GM19023 (cell line): ENCODE results near the gene BRCA2.
A peak's percentile ranks its signal among the peaks of the same experiment; 100 is the strongest.

Experiments used
- ATAC-seq: cut with Tn5 transposase; IDR thresholded peaks from one replicate; pipeline ENCODE4 v1.9.1; 2021; ENCODE audit warnings: mild to moderate bottlenecking, moderate library complexity; ENCODE audit not compliant: unreplicated experiment

Gene BRCA2

DNA sequence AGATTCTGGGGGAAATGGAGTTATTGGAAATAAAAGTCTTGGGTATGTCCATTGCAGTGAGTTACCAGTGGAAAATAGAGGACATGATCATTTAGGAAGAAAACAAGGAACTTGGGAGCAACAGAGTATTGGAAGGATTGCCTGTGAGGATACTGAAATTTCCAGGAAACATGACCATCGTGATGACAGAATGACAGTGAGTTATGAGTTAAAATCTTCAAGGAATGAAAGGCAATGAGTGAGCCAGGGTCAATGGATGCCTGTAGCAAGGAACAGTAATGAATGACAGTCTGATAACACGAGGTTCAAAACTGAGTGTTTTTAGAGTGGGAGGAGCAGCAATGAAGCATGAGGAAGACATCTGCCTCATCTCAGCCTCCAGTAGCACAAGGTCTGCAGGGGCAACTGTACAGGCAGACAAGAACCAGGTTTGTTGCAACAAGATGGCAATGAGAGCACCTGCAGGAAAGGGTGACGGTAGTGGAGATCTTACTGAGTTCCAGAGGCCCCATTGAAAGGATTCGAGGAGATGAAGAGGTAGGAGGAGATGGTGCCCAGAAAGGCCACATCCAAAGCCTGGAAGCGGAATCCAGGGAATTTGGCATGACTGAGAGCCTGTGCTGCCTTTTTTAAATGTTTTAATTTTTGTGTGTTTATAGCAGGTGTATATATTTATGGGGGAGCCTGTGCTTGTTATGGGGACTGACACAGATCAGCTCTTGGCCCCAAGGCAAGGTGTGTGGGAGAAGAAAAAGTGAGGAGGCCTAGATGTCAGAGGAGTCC, 68.7 kb downstream of the BRCA2 start:
- no peak for ATAC-seq

DNA sequence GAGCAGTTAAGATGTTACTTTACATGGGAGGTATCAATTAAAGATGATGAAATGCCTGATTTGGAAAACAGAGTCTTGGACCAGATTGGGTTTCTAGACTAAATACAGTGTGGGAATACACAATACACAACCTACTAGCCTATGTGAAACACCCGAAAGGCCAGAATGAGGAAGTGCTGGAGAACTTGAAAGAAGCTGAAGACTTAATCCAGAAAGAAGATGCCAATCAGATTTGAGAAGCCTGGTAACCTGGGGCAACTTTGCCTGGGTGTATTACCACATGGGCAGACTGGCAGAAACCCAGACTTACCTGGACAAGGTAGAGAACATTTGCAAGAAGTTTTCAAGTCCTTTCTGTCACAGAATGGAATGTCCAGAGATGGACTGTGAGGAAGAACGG, 69.4 kb downstream of the BRCA2 start:
- no peak for ATAC-seq

DNA sequence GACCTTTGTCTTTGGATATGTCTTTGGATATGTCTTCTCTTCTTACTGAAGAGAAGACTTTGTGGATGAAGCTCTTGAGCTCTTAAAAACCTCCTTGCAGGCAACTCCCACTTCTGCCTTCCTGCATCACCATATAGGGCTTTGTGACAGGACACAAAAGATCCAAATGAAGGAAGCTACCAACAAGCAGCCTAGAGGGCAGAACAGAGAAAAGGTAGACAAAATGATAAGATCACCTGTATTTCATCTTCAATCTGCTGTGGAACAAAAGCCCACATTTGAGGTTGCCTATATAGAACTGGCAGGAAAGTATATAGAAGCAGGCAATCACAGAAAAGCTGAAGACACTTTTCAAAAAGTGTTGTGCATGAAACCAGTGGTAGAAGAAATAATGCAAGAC, 70.1 kb downstream of the BRCA2 start:
- ATAC-seq, result no peak

DNA sequence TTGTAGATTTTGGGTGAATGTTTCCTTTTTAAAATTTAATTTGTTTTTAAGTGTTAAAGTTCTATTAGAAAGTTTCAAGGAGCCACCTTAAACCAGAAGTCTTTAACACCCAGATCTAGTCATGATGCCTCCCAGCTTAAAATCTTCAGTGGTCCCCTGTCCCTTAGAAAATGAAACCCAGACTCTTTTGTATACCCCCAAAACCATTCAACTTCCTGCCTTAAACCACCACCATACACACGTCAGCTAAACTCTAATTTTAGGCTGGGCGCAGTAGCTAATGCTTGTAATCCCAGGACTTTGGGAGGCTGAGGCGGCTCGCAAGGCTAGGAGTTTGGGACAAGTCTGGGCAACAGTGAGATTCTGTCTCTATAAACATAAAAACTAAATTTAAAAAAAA, 74.7 kb downstream of the BRCA2 start:
- ATAC-seq, result no peak

DNA sequence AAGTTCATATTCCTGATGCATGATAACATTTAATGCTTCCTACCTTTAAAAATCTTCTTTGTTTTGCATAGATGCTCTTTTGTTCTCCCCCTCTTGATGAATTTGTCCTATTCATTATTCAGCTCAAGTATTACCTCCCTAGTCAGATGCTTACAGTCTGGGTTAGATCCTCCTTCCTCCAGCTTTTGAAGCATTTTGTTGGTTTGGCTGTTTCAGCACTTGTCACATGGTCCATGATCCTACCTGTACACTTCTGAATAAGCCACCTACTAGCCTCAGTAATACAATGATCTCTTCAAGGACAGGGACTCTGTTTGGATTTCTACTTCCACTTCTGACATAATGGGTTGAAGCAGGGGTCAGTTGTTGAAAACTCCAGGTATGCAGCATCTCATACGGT, 75.2 kb downstream of the BRCA2 start:
- ATAC-seq, result no peak

DNA sequence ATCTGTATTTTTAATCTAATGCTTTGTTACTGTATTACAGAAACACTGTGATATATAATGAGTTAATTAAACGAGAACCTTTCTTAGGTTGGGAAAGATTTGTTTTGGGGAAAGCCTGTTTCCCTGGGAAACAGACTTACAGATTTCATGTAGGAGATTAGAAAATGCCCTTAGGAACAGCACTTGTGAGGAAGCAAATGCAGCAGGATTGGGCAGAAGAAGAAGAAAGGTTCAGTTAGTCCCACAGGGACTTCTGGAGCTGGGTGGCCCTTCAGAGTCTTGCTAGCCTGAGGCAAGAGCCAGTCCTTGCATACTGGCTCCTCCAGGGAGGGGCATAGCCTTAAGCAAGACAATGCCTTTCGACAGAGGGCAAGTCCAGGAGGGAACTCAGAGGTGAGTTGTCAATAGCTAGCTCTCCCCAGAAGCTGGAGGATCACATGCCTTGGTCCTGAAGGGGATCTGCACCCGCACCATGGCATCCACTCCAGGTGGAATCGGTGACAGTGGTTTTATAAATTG, 75.9 kb downstream of the BRCA2 start:
- ATAC-seq, result no peak

DNA sequence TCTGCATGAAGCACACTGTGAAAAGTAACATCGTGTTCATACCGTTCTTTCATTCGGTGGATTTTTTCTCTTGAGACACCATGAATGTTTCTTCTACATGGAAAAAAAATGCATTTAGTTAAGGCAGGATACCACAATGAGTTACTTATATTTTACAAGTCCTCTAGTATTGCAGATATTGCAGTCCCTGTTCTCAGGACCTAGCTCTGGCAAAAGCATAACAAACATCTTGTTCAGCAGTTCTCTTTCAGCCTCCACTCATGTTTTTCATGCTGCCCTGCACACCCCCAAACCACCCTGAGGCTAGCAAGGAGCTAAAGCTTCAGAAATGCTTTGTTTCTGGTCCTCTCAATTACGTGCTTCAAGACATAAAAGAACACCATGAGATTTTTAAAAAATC, 87.8 kb downstream of the BRCA2 start:
- ATAC-seq, result no peak

DNA sequence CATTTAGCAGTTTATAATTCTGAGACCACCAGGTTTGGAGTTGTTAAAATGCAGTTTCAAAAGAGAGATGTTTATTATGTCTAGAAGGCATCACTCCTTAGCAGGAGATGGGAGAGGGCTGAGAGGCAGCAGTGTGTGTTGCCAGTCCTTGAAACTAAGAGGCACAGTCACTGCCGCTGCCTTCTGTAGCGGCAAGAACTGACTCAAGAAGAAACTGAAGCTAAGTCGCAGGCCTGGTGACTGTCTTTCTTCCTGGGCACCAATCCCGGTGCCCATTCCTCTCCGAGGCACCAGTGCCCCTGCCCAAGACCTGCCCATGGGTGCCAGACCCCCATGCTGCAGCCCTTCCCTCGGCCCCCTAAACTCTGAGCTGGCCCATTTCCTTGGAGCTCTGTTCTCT, 92.5 kb downstream of the BRCA2 start:
- ATAC-seq, result no peak

DNA sequence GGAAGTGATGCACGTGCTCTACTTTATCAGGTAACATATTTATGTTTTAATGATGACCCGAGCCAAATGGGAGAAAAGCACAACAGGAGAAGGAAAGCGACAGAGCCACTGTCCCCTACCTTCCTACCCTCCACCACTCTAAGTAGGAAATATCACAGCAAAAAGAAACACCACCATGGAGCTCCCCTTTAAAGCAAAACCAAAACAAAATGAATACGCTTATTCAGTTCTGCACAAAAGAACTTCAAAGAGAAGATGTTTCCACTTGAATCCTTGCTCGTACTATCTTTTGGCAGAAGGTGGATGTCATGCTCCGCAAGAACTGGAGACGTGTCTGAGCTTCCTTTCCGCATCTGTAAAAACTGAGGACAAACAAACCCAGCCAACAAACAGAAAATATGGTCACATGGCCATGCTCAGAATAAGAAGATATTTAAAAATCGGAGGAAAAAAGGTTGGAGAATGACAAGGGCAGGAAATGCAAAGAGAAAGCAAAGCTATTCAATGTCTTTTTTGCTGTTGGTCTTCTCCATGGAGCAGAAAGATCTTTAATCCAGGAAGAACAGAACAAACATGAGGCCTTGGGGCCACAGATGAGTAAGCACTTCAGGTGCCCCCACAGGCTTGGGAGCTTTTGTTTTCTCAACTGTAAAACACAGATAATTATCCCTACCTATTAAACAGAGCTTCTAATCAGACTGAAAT, 93.1 kb downstream of the BRCA2 start:
- ATAC-seq, result no peak

DNA sequence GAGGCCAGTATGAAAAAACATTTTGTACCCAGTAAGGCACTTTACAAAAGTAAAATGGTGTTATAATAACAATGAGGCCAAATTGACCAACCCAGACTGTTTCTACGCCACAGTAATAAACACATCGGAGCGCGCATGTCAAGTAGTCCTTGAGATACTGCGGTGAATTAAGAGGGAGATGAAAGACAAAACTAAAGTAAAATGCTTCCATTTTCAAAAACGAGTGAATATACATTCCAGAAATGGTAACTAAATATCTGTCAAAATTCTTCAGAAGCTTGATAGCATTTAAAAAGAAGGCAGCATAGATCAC, 93.6 kb downstream of the BRCA2 start:
- ATAC-seq, result no peak

DNA sequence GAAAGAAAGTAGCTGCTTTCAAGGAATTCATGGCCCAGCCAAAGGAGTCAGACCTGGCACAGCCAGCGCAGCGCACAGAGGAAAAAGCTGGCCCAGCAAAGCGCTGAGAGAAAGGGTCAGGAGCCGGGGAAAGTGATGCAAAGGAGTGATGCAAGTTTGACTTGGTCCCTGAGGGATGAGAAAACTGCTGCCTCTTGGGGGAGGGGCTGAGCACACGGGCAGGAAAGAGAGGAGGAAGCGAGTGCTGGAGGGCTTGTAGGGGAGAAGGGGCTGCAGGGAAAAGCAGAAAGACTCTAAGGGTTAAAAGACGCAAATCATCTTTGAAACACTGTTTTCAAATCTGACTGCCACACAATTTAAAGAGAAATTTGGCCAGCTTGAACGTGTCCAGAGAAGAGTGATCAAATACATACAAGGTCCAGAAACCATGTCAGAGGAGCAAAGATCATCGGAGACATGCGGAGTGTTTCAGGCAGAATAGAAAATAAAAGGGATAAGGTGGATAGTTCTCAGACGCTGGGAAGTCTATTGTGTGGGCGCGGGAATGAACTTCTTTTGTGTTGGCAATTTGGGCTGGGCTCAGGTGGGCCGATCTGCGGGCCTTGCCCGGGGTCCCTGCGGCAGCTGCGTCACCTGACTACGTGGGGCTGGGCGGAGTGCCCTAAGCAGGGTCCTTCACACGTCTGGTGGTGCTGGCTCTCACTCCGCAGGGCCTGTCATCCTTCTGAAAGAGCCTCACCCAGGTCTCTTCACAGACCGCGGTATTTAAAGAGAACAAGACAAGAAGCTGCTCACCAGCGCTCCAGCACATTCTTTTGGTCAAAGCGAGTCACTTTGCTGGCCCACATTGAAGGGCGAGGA, 94.5 kb downstream of the BRCA2 start:
- ATAC-seq, result no peak

DNA sequence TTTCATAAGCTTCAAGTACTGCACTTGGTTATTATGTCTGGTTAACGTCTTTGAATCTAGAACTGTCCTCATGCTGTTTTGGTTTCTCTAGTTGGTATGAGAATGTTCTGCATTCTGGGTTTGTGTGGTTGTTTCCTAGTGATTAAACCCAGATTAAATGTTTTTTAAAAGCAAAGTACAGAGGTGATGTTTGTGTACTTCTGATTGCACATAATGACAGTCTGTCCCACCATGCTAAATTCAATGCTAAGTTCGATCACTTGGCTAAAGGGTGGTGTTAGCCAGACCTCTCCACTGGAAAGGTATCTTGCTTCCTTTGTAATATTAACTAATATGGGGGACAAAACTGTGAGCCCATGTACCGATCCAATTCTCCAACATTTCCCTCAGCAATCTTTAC, 98.0 kb downstream of the BRCA2 start:
- ATAC-seq, result no peak

DNA sequence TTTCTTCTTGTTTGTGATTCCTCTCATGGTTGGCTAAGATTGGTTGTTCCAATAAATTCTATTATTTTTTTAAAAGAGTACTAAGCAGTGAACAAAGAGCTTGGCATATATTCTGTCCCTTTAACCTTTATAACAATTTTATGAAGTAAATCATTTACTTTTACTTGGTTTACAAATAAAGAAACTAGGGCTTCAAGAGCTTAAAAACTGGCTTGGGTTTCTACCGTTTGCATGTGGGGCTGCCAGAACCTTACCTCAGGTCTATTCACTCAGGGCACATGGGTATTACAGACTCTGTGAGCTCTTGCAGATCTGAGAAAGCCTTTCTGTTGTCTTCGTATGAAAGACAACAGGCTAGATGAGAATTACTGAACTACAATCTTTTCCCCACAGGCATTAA, 99.3 kb downstream of the BRCA2 start:
- no peak for ATAC-seq

DNA sequence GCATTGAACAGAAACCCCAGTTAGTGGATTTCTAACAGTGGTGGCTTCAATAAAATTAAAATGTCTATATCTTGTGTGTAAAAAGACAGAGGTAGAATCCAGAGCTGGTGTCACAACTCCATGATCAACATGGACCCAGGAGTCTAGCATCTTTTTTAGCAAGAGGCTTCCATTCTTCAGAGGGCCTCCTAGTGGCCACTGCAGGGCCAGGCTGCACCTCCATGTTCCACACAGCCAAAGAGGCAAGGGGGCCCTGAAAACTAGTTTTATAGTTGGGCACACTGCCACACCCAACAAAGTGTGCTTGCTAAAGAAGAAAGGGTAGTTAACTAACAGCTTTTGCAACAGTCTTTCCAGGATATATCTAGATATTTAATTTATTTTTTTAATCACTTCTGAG, 99.7 kb downstream of the BRCA2 start:
- no peak for ATAC-seq

DNA sequence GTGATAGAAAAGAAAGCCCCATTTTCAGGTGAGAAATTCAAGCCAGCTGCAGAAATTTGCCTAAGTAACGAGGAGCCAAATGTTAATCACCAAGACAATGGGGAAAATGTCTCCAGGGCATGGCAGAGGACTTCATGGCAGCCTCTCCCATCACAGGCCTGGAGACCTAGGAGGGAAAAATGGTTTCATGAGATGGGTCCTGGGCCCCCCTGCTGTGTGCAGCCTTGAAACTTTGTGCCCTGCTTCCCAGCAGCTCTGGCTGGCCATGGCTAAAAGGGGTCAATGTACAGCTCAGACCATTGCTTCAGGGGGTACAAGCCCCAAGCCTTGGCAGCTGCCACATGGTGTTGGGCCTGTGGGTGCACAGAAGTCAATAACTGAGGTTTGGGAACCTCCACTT, 102.7 kb downstream of the BRCA2 start:
- no peak for ATAC-seq

DNA sequence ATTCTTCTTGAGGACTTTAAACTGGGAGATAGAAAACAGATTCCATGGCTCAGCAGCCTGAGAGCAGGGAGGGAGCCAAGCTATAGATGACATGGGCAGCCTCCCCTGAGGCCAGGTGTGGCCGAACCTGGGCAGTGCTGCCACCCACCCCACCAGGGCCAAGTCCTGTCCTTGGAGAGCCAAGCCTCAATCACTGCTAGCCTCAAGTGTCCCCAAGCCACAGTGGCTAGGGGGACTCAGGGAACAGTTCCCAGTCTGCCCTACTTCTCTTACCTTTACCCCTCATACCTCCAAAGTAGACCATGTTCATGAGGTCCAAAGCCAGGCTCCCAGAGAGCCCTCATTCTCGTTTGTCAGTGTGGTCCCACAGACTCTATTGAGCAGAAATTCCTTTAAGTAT, 104.6 kb downstream of the BRCA2 start:
- no peak for ATAC-seq

DNA sequence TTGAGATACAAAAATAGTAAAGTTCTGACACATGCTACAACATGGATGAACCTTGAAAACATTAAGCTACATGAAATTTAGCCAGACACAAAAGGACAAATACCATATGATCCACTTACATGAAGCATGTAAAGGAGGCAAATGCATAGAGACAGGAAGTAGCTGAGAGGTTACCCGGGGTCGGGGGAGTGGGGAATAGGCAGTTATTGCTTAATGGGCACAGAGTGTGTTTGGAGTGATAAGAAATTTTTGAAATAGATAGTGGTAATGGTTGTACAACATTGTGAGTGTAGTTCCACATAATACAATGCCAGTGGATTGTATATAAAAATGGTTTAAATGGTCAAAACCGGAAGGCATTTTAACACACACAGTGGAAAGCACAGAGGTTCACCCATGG, 108.3 kb downstream of the BRCA2 start:
- no peak for ATAC-seq

DNA sequence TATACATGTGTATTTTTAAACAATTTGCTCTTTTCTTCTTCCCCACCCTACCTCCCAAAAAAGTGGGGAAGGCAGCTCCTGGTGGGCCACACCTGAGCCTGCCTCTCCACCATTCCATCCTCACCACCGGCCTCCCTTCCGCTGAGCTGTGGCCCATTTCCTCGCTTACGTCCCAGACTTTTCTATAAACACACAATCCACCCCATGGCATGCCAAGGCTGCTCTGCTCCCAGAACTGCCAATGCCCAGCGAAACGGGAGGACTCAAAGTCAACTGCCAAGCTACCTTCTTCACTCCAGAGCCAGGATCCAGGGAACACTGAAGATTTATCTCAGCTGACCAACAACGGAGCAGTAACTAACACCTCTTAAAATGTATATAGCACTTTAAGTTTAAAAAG, 109.8 kb downstream of the BRCA2 start:
- no peak for ATAC-seq

DNA sequence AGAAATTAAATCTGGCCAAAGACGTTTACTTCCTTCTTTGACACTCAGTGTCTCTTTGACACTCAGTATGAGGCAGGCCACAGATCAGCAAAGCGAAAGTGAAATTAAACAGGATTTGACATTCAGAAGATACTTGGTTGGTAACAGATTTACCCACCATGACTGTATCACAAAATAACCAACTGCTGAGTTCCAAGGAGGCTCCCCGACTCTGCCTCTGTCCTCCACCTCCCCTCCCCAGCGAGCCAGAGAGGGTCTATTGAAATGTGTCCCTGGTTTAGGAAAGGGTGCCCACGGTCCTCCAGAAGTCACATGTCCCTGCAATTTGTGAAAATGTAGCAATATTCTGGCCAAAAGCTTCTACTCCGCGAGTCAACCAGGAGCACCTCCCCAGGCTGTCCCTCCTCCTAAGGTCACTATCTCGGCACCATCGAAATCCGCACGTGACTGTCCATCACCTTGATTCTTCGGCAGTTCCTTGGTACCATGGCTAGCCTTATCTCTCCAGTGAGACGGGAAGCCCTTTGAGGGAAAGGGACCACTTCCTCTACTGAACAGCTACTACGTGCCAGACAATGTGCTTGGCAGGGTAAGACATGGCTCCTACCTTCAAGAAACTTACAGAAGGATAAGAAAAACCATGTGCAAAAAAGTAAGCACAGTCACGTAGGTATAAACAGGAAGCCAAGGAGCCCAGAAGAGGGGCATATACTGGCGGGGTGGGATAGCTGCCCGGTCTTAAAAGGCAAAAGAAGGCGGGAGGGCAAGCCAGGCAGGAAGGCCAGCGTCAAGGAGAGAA, 111.1 kb downstream of the BRCA2 start:
- no peak for ATAC-seq

DNA sequence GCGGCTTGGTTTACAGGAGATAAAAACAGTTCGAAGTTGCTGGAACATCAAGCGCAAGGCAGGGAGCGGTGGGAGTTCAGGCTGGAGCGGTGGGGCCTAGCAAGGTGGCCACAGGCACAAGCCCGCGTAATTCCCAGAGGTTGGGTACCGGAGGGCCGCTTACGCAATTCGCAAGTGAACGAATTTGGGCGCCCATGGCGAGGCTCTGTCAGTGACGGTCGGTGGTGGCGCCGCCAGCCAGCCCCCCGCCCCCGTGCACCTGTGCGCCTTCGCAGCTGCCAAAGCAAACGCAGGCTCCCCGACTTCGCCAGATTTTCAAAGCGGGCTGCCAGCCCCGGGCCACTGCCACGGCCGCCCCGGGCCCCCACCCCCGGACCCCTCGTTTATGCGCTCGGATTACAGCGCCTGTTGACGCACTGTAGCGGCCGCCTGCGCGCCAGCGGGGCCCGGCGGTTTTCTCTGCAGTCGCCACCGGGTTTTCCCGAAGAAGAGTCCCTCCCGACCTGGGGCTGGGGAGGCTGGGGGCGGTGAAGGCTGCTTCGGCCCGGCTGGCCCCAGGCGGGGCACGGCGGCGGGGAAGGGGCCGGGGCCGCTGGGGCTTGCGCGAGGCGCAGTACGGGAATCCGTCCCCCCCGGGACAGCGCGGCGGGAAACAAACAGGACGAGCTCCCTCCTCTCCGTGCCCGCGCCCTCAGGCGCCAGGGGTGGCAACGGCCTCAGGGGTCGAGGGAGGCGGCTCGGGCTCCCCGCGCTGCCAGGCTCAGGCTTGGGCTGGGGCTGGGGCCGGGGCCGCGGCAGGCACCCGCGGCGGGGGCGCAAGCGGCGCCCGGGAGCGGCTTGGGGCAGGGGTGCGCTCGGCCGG, 111.9 kb downstream of the BRCA2 start:
- ATAC-seq, result peak; percentile 17
